Measurements from ENCODE around the gene FUT1.
A peak's percentile ranks its signal among the peaks of the same experiment; 100 is the strongest.
"Not testable (repeated sequence)": the region's sequence is repeated elsewhere in the genome, so short reads cannot be mapped to it uniquely, and the experiment has no call there.

Gene FUT1

GRCh38 chr19:48740164-48740972 is 12.1 kb downstream of the FUT1 start, which contains the start of gene RASIP1:
RASIP1 (minus strand) TSS chr19:48740610; CDS start chr19:48740282, 328 bp downstream.
- no peak for DNase-seq

GRCh38 chr19:48739404-48740163 is 12.9 kb downstream of the FUT1 start:
- DNase-seq: no peak

GRCh38 chr19:48738557-48739403 is 13.7 kb downstream of the FUT1 start:
- peak; percentile 88 for DNase-seq

- DNase-seq: no peak
Observed at GRCh38 chr19:48737360-48737998, 15.0 kb downstream of the FUT1 start.

GRCh38 chr19:48735031-48735615 is 17.3 kb downstream of the FUT1 start:
- DNase-seq: no peak

- no peak for DNase-seq
Observed at GRCh38 chr19:48734625-48735024, 17.8 kb downstream of the FUT1 start.

- DNase-seq: no peak
Observed at GRCh38 chr19:48731452-48731851, 21.0 kb downstream of the FUT1 start.

- no peak for DNase-seq
Observed at GRCh38 chr19:48728911-48729664, 23.4 kb downstream of the FUT1 start.

- no peak for DNase-seq
Observed at GRCh38 chr19:48726556-48726955, 25.9 kb downstream of the FUT1 start.

- DNase-seq: no peak
Observed at GRCh38 chr19:48724796-48725753, 27.4 kb downstream of the FUT1 start.

GRCh38 chr19:48722196-48722708 is 30.2 kb downstream of the FUT1 start:
- no peak for DNase-seq

- peak; percentile 78 for DNase-seq
Observed at GRCh38 chr19:48720613-48721296, 31.7 kb downstream of the FUT1 start.

GRCh38 chr19:48720251-48720612 is 32.2 kb downstream of the FUT1 start:
- no peak for DNase-seq

GRCh38 chr19:48719263-48720171 is 32.9 kb downstream of the FUT1 start, which contains the start of gene MAMSTR:
MAMSTR (minus strand) TSS chr19:48719725; CDS start chr19:48719031, 694 bp downstream.
- no peak for DNase-seq

GRCh38 chr19:48718711-48719231 is 33.7 kb downstream of the FUT1 start:
- DNase-seq: no peak

GRCh38 chr19:48718106-48718505 is 34.3 kb downstream of the FUT1 start:
- not testable (repeated sequence) for DNase-seq

GRCh38 chr19:48716562-48717291 is 35.7 kb downstream of the FUT1 start:
- no peak for DNase-seq
